Activated T-helper 17 cell treated with anti-CD3 and anti-CD28 coated beads, Interleukin-2, amount 50 U/mL, for 72 hours (primary cell): ENCODE results near the gene GLP2R. TPM values are rescaled to one million over a fixed set of nuclear protein-coding genes. Genes with fewer than 3 reads are reported as not detected.

ENCODE experiments used
- ATAC-seq: fragments of 150-1000 bp; cut with Tn5 transposase; replicated peaks from 2 replicates; pipeline ENCODE4 v1.10.0; 2021; ENCODE audit warnings: mild to moderate bottlenecking, moderate library complexity
- H3K27ac Mint-ChIP-seq: one replicate; pipeline ENCODE4 v1.8.0; 2022; ENCODE audit warnings: mixed read lengths
- H3K27me3 Mint-ChIP-seq: one replicate; pipeline ENCODE4 v1.8.0; 2022; ENCODE audit warnings: mixed read lengths
- H3K36me3 Mint-ChIP-seq: one replicate; pipeline ENCODE4 v1.8.0; 2022; ENCODE audit warnings: low read depth, mild to moderate bottlenecking, mixed read lengths
- H3K4me1 Mint-ChIP-seq: one replicate; pipeline ENCODE4 v1.8.0; 2022; ENCODE audit warnings: mixed read lengths
- H3K4me3 Mint-ChIP-seq: one replicate; pipeline ENCODE4 v1.8.0; 2022; ENCODE audit warnings: mild to moderate bottlenecking, mixed read lengths
- H3K9me3 Mint-ChIP-seq: one replicate; pipeline ENCODE4 v1.8.0; 2022; ENCODE audit warnings: mixed read lengths
- total RNA-seq, 2 donors: library from RNA; stranded (reverse); gene quantifications; one replicate each; pipeline ENCODE4 v1.2.3, GENCODE V29; 2022

GLP2R gene
- total RNA-seq, 2 donors from 2014 or later: not detected

GRCh38 chr17:9887508-9887907 lies 61.8 kb downstream of the GLP2R start:
- Mint-ChIP-seq H3K36me3 (no peaks in the 10 kb centered on the region), H3K27me3 (peaks cover 3% of the 10 kb centered on the region), H3K4me1 (no peaks in the 10 kb centered on the region), H3K9me3 (peaks cover 5% of the 10 kb centered on the region), H3K27ac (no peak overlapping the region), H3K4me3 (no peak overlapping the region)
- ATAC-seq: no peak

GRCh38 chr17:9890124-9890523 lies 64.4 kb downstream of the GLP2R start:
- no peaks in the 10 kb centered on the region for H3K9me3 Mint-ChIP-seq
- ATAC-seq: no peak

GRCh38 chr17:9893411-9894012 lies 67.8 kb downstream of the GLP2R start:
- peaks cover 31% of the 10 kb centered on the region for H3K27me3 Mint-ChIP-seq

More at GRCh38 chr17:9890124-9890523, 64.4 kb downstream of the GLP2R start:
- Mint-ChIP-seq H3K4me3 (no peak overlapping the region), H3K36me3 (no peaks in the 10 kb centered on the region), H3K27ac (no peak overlapping the region), H3K4me1 (no peaks in the 10 kb centered on the region), H3K27me3 (peaks cover 12% of the 10 kb centered on the region)

GRCh38 chr17:9894231-9894630 lies 68.5 kb downstream of the GLP2R start:
- no peaks in the 10 kb centered on the region for H3K9me3 Mint-ChIP-seq
- no peaks in the 10 kb centered on the region for H3K36me3 Mint-ChIP-seq
- ATAC-seq: no peak
- H3K4me1 Mint-ChIP-seq: no peaks in the 10 kb centered on the region
- H3K27ac Mint-ChIP-seq: no peak overlapping the region
- H3K27me3 Mint-ChIP-seq: peaks cover 32% of the 10 kb centered on the region
- H3K4me3 Mint-ChIP-seq: no peak overlapping the region

More at GRCh38 chr17:9893411-9894012, 67.8 kb downstream of the GLP2R start:
- Mint-ChIP-seq H3K27ac (no peak overlapping the region), H3K4me3 (no peak overlapping the region), H3K4me1 (no peaks in the 10 kb centered on the region), H3K36me3 (no peaks in the 10 kb centered on the region), H3K9me3 (no peaks in the 10 kb centered on the region)
- no peak for ATAC-seq

- Mint-ChIP-seq H3K9me3 (no peaks in the 10 kb centered on the region), H3K27me3 (peaks cover 38% of the 10 kb centered on the region), H3K4me3 (no peak overlapping the region), H3K27ac (no peak overlapping the region), H3K4me1 (no peaks in the 10 kb centered on the region), H3K36me3 (no peaks in the 10 kb centered on the region)
- ATAC-seq: no peak
These were observed 70.2 kb downstream of the GLP2R start for GRCh38 chr17:9895923-9896322.

GRCh38 chr17:9897372-9897968 lies 71.7 kb downstream of the GLP2R start:
- Mint-ChIP-seq H3K4me3 (no peak overlapping the region), H3K4me1 (no peaks in the 10 kb centered on the region), H3K27me3 (peaks cover 42% of the 10 kb centered on the region), H3K36me3 (no peaks in the 10 kb centered on the region), H3K9me3 (no peaks in the 10 kb centered on the region), H3K27ac (no peak overlapping the region)
- no peak for ATAC-seq

GRCh38 chr17:9898812-9899211 lies 73.1 kb downstream of the GLP2R start:
- H3K27me3 Mint-ChIP-seq: peaks cover 36% of the 10 kb centered on the region
- no peak overlapping the region for H3K4me3 Mint-ChIP-seq
- no peak overlapping the region for H3K27ac Mint-ChIP-seq
- no peak for ATAC-seq
- no peaks in the 10 kb centered on the region for H3K4me1 Mint-ChIP-seq
- H3K36me3 Mint-ChIP-seq: no peaks in the 10 kb centered on the region
- H3K9me3 Mint-ChIP-seq: no peaks in the 10 kb centered on the region

GRCh38 chr17:9899280-9900043 lies 73.7 kb downstream of the GLP2R start:
- Mint-ChIP-seq H3K36me3 (no peaks in the 10 kb centered on the region), H3K9me3 (no peaks in the 10 kb centered on the region), H3K4me3 (no peak overlapping the region), H3K27ac (no peak overlapping the region), H3K4me1 (no peaks in the 10 kb centered on the region), H3K27me3 (peaks cover 32% of the 10 kb centered on the region)
- no peak for ATAC-seq

- ATAC-seq: no peak
- Mint-ChIP-seq H3K36me3 (no peaks in the 10 kb centered on the region), H3K4me1 (no peaks in the 10 kb centered on the region), H3K4me3 (no peak overlapping the region), H3K27ac (no peak overlapping the region), H3K9me3 (no peaks in the 10 kb centered on the region), H3K27me3 (peaks cover 32% of the 10 kb centered on the region)
These were observed 74.4 kb downstream of the GLP2R start for GRCh38 chr17:9900044-9900594.

- ATAC-seq: no peak
- Mint-ChIP-seq H3K36me3 (no peaks in the 10 kb centered on the region), H3K27me3 (peaks cover 32% of the 10 kb centered on the region), H3K4me3 (no peak overlapping the region), H3K4me1 (no peaks in the 10 kb centered on the region), H3K27ac (no peak overlapping the region), H3K9me3 (no peaks in the 10 kb centered on the region)
These were observed 75.1 kb downstream of the GLP2R start for GRCh38 chr17:9900784-9901183.

GRCh38 chr17:9902120-9902519 lies 76.4 kb downstream of the GLP2R start:
- H3K27me3 Mint-ChIP-seq: peaks cover 21% of the 10 kb centered on the region
- H3K4me3 Mint-ChIP-seq: no peak overlapping the region
- no peak overlapping the region for H3K27ac Mint-ChIP-seq
- no peaks in the 10 kb centered on the region for H3K36me3 Mint-ChIP-seq
- H3K9me3 Mint-ChIP-seq: no peaks in the 10 kb centered on the region
- H3K4me1 Mint-ChIP-seq: no peaks in the 10 kb centered on the region
- no peak for ATAC-seq

GRCh38 chr17:9904277-9905077 lies 78.8 kb downstream of the GLP2R start:
- no peaks in the 10 kb centered on the region for H3K36me3 Mint-ChIP-seq
- no peak overlapping the region for H3K4me3 Mint-ChIP-seq
- no peak for ATAC-seq
- no peak overlapping the region for H3K27ac Mint-ChIP-seq
- H3K27me3 Mint-ChIP-seq: peaks cover 13% of the 10 kb centered on the region
- peaks cover 3% of the 10 kb centered on the region for H3K4me1 Mint-ChIP-seq
- no peaks in the 10 kb centered on the region for H3K9me3 Mint-ChIP-seq

GRCh38 chr17:9905078-9905415 lies 79.3 kb downstream of the GLP2R start, which contains the start of gene RCVRN:
RCVRN (minus strand) TSS chr17:9905271; CDS start chr17:9905180, 91 bp downstream.
- no peak within 1 kb of the TSS for H3K27ac Mint-ChIP-seq
- no peaks in the 10 kb centered on the region for H3K36me3 Mint-ChIP-seq
- ATAC-seq: no peak
- peaks cover 14% of the 10 kb centered on the region for H3K27me3 Mint-ChIP-seq
- H3K4me3 Mint-ChIP-seq: no peak within 1 kb of the TSS
- peaks cover 5% of the 10 kb centered on the region for H3K4me1 Mint-ChIP-seq
- no peaks in the 10 kb centered on the region for H3K9me3 Mint-ChIP-seq

GRCh38 chr17:9905902-9906301 lies 80.2 kb downstream of the GLP2R start:
- Mint-ChIP-seq H3K9me3 (no peaks in the 10 kb centered on the region), H3K27me3 (peaks cover 9% of the 10 kb centered on the region), H3K27ac (no peak overlapping the region), H3K36me3 (no peaks in the 10 kb centered on the region), H3K4me1 (peaks cover 5% of the 10 kb centered on the region), H3K4me3 (no peak overlapping the region)
- ATAC-seq: no peak
